Endothelial cell of umbilical vein (primary cell): ENCODE data around the gene ARHGEF39. TPM values are rescaled to one million over a fixed set of nuclear protein-coding genes. Genes with fewer than 3 reads are reported as not detected.

Experiments used
- Bru-seq: library from RNA; stranded (reverse); fragments of 400-500 nt; gene quantifications from one replicate; lab custom pipeline; 2021; lab: Mats Ljungman, UMichigan
- BruChase-seq, 2 experiments: library from RNA; stranded (reverse); fragments of 400-500 nt; gene quantifications; one replicate each; lab custom pipeline; 2021; lab: Mats Ljungman, UMichigan
- BruUV-seq: library from RNA; stranded (reverse); fragments of 400-500 nt; replicated peaks from 2 replicates; lab custom pipeline; 2021; lab: Mats Ljungman, UMichigan
- CTCF ChIA-PET: fragments of 300-600, 350-600 bp; sonication (Branson Sonifier 250); formaldehyde crosslinking; loops from one replicate; lab custom pipeline; 2021; ENCODE audit warnings: antibody characterized with exemption, inconsistent platforms; lab: Charles Lee
- POLR2A ChIA-PET: fragments of 300-600, 350-600 bp; sonication (Branson Sonifier 250); formaldehyde crosslinking; loops from one replicate; lab custom pipeline; 2021; ENCODE audit warnings: antibody characterized with exemption, inconsistent platforms; lab: Charles Lee
- DNase-seq: peaks from one replicate; pipeline ENCODE4 v3.0.0-alpha.2; 2011; ENCODE audit warnings: low read depth, low spot score
- FAIRE-seq: peaks from 2 replicates; lab custom pipeline; 2011; peaks lifted over from hg19 to GRCh38; lab: Jason Lieb, UNC
- H2AFZ ChIP-seq: 2 replicates; pipeline ENCODE4 v1.6.0; 2012; ENCODE audit warnings: low read depth, low read length, control low read depth, inconsistent platforms
- H3K27ac ChIP-seq: 2 replicates; pipeline ENCODE4 v1.5.1; 2011; ENCODE audit warnings: low read depth, mild to moderate bottlenecking, control low read depth, low read length, moderate library complexity; ENCODE audit not compliant: insufficient read depth
- H3K27me3 ChIP-seq, 2 experiments: 2 replicates each; pipeline versions ENCODE4 v1.6.0 to v1.6.1; 2011; ENCODE audit warnings: low read length in 2 of 2, mixed read lengths in 1 of 2; ENCODE audit not compliant: control insufficient read depth in 2 of 2, insufficient read depth in 2 of 2
- H3K36me3 ChIP-seq, 2 experiments: 2 replicates in 1 of 2; 3 replicates in 1 of 2; pipeline ENCODE4 v1.5.1; 2011; ENCODE audit warnings: low read length in 2 of 2, mild to moderate bottlenecking in 1 of 2, moderate library complexity in 1 of 2; ENCODE audit not compliant: control insufficient read depth in 2 of 2, insufficient read depth in 2 of 2; ENCODE audit errors: extremely low read depth in 1 of 2
- H3K4me1 ChIP-seq: 3 replicates; pipeline ENCODE4 v1.5.1; 2011; ENCODE audit warnings: mild to moderate bottlenecking, low read length; ENCODE audit not compliant: control insufficient read depth, insufficient read depth; ENCODE audit errors: extremely low read depth
- H3K4me2 ChIP-seq: 2 replicates; pipeline ENCODE4 v1.6.1; 2011; ENCODE audit warnings: low read length, control low read depth, mixed read lengths; ENCODE audit not compliant: insufficient read depth
- H3K4me3 ChIP-seq, 3 experiments: fragments of 200-600 bp in 1 of 3; sonication (generic), shearing (Covaris generic) in 1 of 3; replicated peaks in 1 of 3; 2 replicates each; pipeline ENCODE4 v1.5.1; 2011 to 2016; ENCODE audit warnings: control low read depth in 3 of 3, low read length in 3 of 3, mild to moderate bottlenecking in 2 of 3, inconsistent platforms in 1 of 3, low read depth in 1 of 3, moderate library complexity in 1 of 3; ENCODE audit not compliant: insufficient read depth in 1 of 3
- H3K79me2 ChIP-seq: 2 replicates; pipeline ENCODE4 v1.6.0; 2012; ENCODE audit warnings: low read length, inconsistent platforms; ENCODE audit not compliant: control insufficient read depth, insufficient read depth
- H3K9ac ChIP-seq: replicated peaks from 2 replicates; pipeline ENCODE3; 2011; ENCODE audit warnings: low read length, control low read depth; ENCODE audit not compliant: insufficient read depth; ENCODE audit errors: extremely low read depth
- H3K9me1 ChIP-seq: replicated peaks from 3 replicates; pipeline ENCODE4 v1.6.0; 2011; ENCODE audit warnings: mild to moderate bottlenecking, low read length; ENCODE audit not compliant: control insufficient read depth, insufficient read depth; ENCODE audit errors: extremely low read depth
- H3K9me3 ChIP-seq: replicated peaks from 2 replicates; pipeline ENCODE4 v1.5.1; 2012; ENCODE audit warnings: low read length, inconsistent platforms; ENCODE audit not compliant: control insufficient read depth, insufficient read depth
- H4K20me1 ChIP-seq: replicated peaks from 2 replicates; pipeline ENCODE3; 2011; ENCODE audit warnings: mild to moderate bottlenecking, low read length; ENCODE audit not compliant: control insufficient read depth, insufficient read depth; ENCODE audit errors: extremely low read depth
- CTCF ChIP-seq, 2 donors: IDR thresholded peaks; 1 replicate in 1 of 2; 2 replicates in 1 of 2; pipeline ENCODE4 v1.5.1; 2011; ENCODE audit warnings: low read length in 2 of 2, mild to moderate bottlenecking in 2 of 2, moderate library complexity in 2 of 2, control low read depth in 1 of 2, inconsistent platforms in 1 of 2, low read depth in 1 of 2; ENCODE audit not compliant: insufficient read depth in 1 of 2; ENCODE audit errors: extremely low read depth in 1 of 2
- EZH2 ChIP-seq: IDR thresholded peaks from 2 replicates; pipeline ENCODE4 v1.6.1; 2012; ENCODE audit warnings: borderline replicate concordance, low read depth, mild to moderate bottlenecking, moderate library complexity, low read length, inconsistent platforms; ENCODE audit not compliant: severe bottlenecking
- FOS ChIP-seq: IDR thresholded peaks from 2 replicates; pipeline ENCODE4 v1.6.1; 2011; ENCODE audit warnings: mild to moderate bottlenecking, low read length, moderate library complexity, borderline replicate concordance; ENCODE audit not compliant: insufficient read depth
- JUN ChIP-seq: IDR thresholded peaks from 2 replicates; pipeline ENCODE4 v1.6.1; 2011; ENCODE audit warnings: borderline replicate concordance, low read depth; ENCODE audit not compliant: insufficient read length, insufficient read depth
- MAX ChIP-seq: IDR thresholded peaks from 2 replicates; pipeline ENCODE4 v1.6.1; 2011; ENCODE audit not compliant: insufficient read depth, insufficient read length
- MYC ChIP-seq: IDR thresholded peaks from one replicate; pipeline ENCODE4 v1.6.1; 2011; ENCODE audit warnings: mild to moderate bottlenecking, low read depth, low read length
- POLR2A ChIP-seq: IDR thresholded peaks from 2 replicates; pipeline ENCODE4 v1.6.1; 2012; ENCODE audit warnings: low read depth, mild to moderate bottlenecking, control low read depth, low read length
- POLR2AphosphoS5 ChIP-seq: IDR thresholded peaks from 2 replicates; pipeline ENCODE4 v1.6.1; 2012; ENCODE audit warnings: low read depth, mild to moderate bottlenecking, control low read depth, low read length, moderate library complexity; ENCODE audit not compliant: insufficient read depth
- dilution Hi-C: fragments of 300-500 bp; cut with MboI; formaldehyde crosslinking; loops from one replicate; pipeline ENCODE4 v1.15.0; 2019; ENCODE audit warnings: low sequenced_read_pairs; ENCODE audit not compliant: extremely low pct_ligation_motif_present
- intact Hi-C: fragments of 100-400 bp; cut with micrococcal nuclease; formaldehyde crosslinking; loops from one replicate; pipeline ENCODE4 v1.10.0; 2022
- long read RNA-seq: library from polyadenylated mRNA; stranded (forward); transcript quantifications from one replicate; pipeline ENCODE4 v2.0.0, GENCODE V29; 2021
- polyA minus RNA-seq, 3 experiments: library from RNA; depleted of rRNA, polyadenylated mRNA; stranded (reverse); fragments of >200 nt; gene quantifications; 1 replicate in 1 of 3; 2 replicates in 2 of 3; pipeline ENCODE4 v1.2.3, GENCODE V29; 2011
- polyA plus RNA-seq, 4 experiments: library from polyadenylated mRNA; depleted of rRNA in 3 of 4; stranded (reverse) in 3 of 4; unstranded in 1 of 4; fragments of >200 nt; gene quantifications; 2 replicates each; pipeline versions ENCODE4 v1.2.1 to v1.2.3, GENCODE V29; 2011 to 2012; ENCODE audit warnings: missing spikeins in 1 of 4
- total RNA-seq: library from RNA; stranded (reverse); gene quantifications from 2 replicates; pipeline ENCODE4 v1.2.3, GENCODE V29; 2021

Gene ARHGEF39
- total RNA-seq (4.6 and 6.5 TPM in 2 replicates), polyA plus RNA-seq (4.0 and 4.7 TPM in 2 replicates), polyA minus RNA-seq (3.1 and 6.5 TPM in 2 replicates), Bru-seq, nascent RNA (percentile 50 among the genes with signal in this experiment), BruChase-seq, experiment 1, labeled RNA remaining after a 6-hour chase (percentile 35 among the genes with signal in this experiment), BruChase-seq, experiment 2, labeled RNA remaining after a 2-hour chase (percentile 33 among the genes with signal in this experiment)
- 3.4 and 4.2 TPM in 2 replicates for polyA plus RNA-seq (2011; cell fraction: cytosol; rRNA removed)
- 9.2 and 12.3 TPM in 2 replicates for polyA plus RNA-seq (2011; cell fraction: nucleus; rRNA removed)
- 1.7 and 2.4 TPM in 2 replicates for polyA plus RNA-seq (2012)
- 16.6 TPM for polyA minus RNA-seq (2011; cell fraction: cytosol; rRNA and poly(A)+ RNA removed)
- 1.6 and 5.5 TPM in 2 replicates for polyA minus RNA-seq (2011; cell fraction: nucleus; rRNA and poly(A)+ RNA removed)
- long read RNA-seq, partial matches to known transcripts = 1 of 8 reads
- long read RNA-seq, other reads (novel, unspliced or antisense) = 3 of 8 reads

- ChIA-PET CTCF (interaction anchor here (1.1 to 10.0 kb wide), 6 partner anchors 10 to 66 kb away, joined by 3 to 227 read pairs (median 6); partner anchors contain the start of gene TPM2), POLR2A (interaction anchor here (1.1 to 1.5 kb wide), 2 partner anchors 25 to 26 kb away, joined by 3 to 5 read pairs; partner anchors contain the start of gene TPM2)
- Histone ChIP-seq H3K79me2 (no peaks in the 10 kb centered on the region), H3K9me3 (no peaks in the 10 kb centered on the region), H3K36me3 (peaks cover 0 to 8% of the 10 kb centered on the region in 2 experiments), H3K9ac (peak within 1 kb of the TSS; percentile 24), H3K27ac (no peak within 1 kb of the TSS), H3K4me3 (peak within 1 kb of the TSS; percentile 31 to 67 (median 43)), H3K27me3 (no peaks in the 10 kb centered on the region), H3K4me2 (peak within 1 kb of the TSS; percentile 84), H3K4me1 (peaks cover 18% of the 10 kb centered on the region), H3K9me1 (no peaks in the 10 kb centered on the region), H2AFZ (peak within 1 kb of the TSS; percentile 86), H4K20me1 (no peaks in the 10 kb centered on the region)
- BruUV-seq = TSS peak; percentile 25
- FAIRE-seq (peak; percentile 94), DNase-seq (peak; percentile 81)
- dilution Hi-C loops (no loop called here), intact Hi-C loops (no loop called here)
- TF ChIP-seq MAX (peak; percentile 42), MYC (no peak), POLR2A (peak; percentile 24), EZH2 (no peak), POLR2AphosphoS5 (peak; percentile 79), CTCF (IDR thresholded peaks at IDR 0.05; ENCODE audit: extremely low read depth in 1 of 2, insufficient read depth in 1 of 2, low read depth in 1 of 2, low read length in 2 of 2) (peak; percentile 21 to 40), FOS (no peak), JUN (no peak)
Measured at GRCh38 chr9:35664531-35665470, at the start of gene ARHGEF39. Gene ARHGEF39 (minus strand): TSS chr9:35665195. CDS start chr9:35665169, 26 bp downstream.
